WTC11 (cell line): ENCODE data around the gene GTF3C2. TPM values are rescaled to one million over a fixed set of nuclear protein-coding genes. Genes with fewer than 3 reads are reported as not detected.

Experiments
- ATAC-seq: fragments of 200-7000 bp; cut with Tn5 transposase; 2 replicates; pipeline ENCODE4 v1.10.0; 2021; ENCODE audit warnings: mild to moderate bottlenecking, moderate library complexity
- CTCF ChIA-PET: fragments of 300-600 bp; sonication (Branson Sonifier 250); formaldehyde crosslinking; loops from one replicate; lab custom pipeline; 2021; ENCODE audit warnings: antibody characterized with exemption; lab: Charles Lee
- POLR2A ChIA-PET: fragments of 350-600 bp; sonication (Branson Sonifier 250); formaldehyde crosslinking; loops from one replicate; lab custom pipeline; 2021; ENCODE audit warnings: antibody characterized with exemption; lab: Charles Lee
- DNase-seq: peaks from one replicate; pipeline ENCODE4 v3.0.0; 2021; ENCODE audit warnings: low spot score
- H3K27ac Mint-ChIP-seq: 2 replicates; pipeline ENCODE4 v1.8.0; 2021; ENCODE audit warnings: mixed read lengths
- H3K27me3 Mint-ChIP-seq: 2 replicates; pipeline ENCODE4 v1.8.0; 2021; ENCODE audit warnings: low read depth, mild to moderate bottlenecking, moderate library complexity, mixed read lengths
- H3K36me3 Mint-ChIP-seq: 2 replicates; pipeline ENCODE4 v1.8.0; 2021; ENCODE audit warnings: mixed read lengths
- H3K4me1 Mint-ChIP-seq: 2 replicates; pipeline ENCODE4 v1.8.0; 2022; ENCODE audit warnings: mixed read lengths
- H3K4me3 Mint-ChIP-seq: 2 replicates; pipeline ENCODE4 v1.8.0; 2021; ENCODE audit warnings: mild to moderate bottlenecking, moderate library complexity, mixed read lengths
- H3K9me3 Mint-ChIP-seq: 2 replicates; pipeline ENCODE4 v1.8.0; 2021; ENCODE audit warnings: mixed read lengths
- ATF1 ChIP-seq: sonication (generic); formaldehyde crosslinking; IDR thresholded peaks from 2 replicates; pipeline ENCODE4 v1.8.1; 2023; ENCODE audit warnings: mild to moderate bottlenecking, moderate library complexity, missing genetic modification reagents
- ATF3 ChIP-seq: sonication (generic); formaldehyde crosslinking; conservative IDR thresholded peaks from 2 replicates; pipeline ENCODE4 v1.8.1; 2022; ENCODE audit warnings: mild to moderate bottlenecking, missing genetic modification reagents
- CDX4 ChIP-seq: fragments of 250-450 bp; sonication (Bioruptor Pico); IDR thresholded peaks from 2 replicates; pipeline ENCODE4 v1.9.0; 2021; ENCODE audit warnings: moderate library complexity, mild to moderate bottlenecking, inconsistent platforms, borderline replicate concordance
- CREB1 ChIP-seq: sonication (generic); formaldehyde crosslinking; IDR thresholded peaks from 2 replicates; pipeline ENCODE4 v1.8.0; 2023; ENCODE audit warnings: mild to moderate bottlenecking, missing genetic modification reagents
- E2F1 ChIP-seq: sonication (generic); formaldehyde crosslinking; IDR thresholded peaks from 2 replicates; pipeline ENCODE4 v1.8.0; 2022; ENCODE audit warnings: mild to moderate bottlenecking, missing genetic modification reagents
- E2F5 ChIP-seq: sonication (generic); formaldehyde crosslinking; IDR thresholded peaks from 2 replicates; pipeline ENCODE4 v1.8.1; 2022; ENCODE audit warnings: mild to moderate bottlenecking, moderate library complexity, missing genetic modification reagents
- EMX1 ChIP-seq: fragments of 250-450 bp; sonication (Bioruptor Pico); IDR thresholded peaks from 2 replicates; pipeline ENCODE4 v1.8.0; 2021; ENCODE audit warnings: mild to moderate bottlenecking
- FOXJ3 ChIP-seq: sonication (generic); formaldehyde crosslinking; IDR thresholded peaks from 2 replicates; pipeline ENCODE4 v1.9.0; 2021; ENCODE audit warnings: missing genetic modification reagents, mild to moderate bottlenecking, borderline replicate concordance
- FOXP4 ChIP-seq: sonication (generic); formaldehyde crosslinking; IDR thresholded peaks from 2 replicates; pipeline ENCODE4 v1.8.0; 2022; ENCODE audit warnings: mild to moderate bottlenecking, missing genetic modification reagents
- GRHL2 ChIP-seq: fragments of 250-450 bp; sonication (Bioruptor Pico); IDR thresholded peaks from 2 replicates; pipeline ENCODE4 v1.8.0; 2022; ENCODE audit warnings: mild to moderate bottlenecking, moderate library complexity; ENCODE audit not compliant: insufficient replicate concordance, severe bottlenecking
- MAX ChIP-seq: sonication (generic); formaldehyde crosslinking; IDR thresholded peaks from 2 replicates; pipeline ENCODE4 v1.8.0; 2022; ENCODE audit warnings: mild to moderate bottlenecking, missing genetic modification reagents
- MXD4 ChIP-seq: fragments of 250-450 bp; sonication (Bioruptor Pico); IDR thresholded peaks from 2 replicates; pipeline ENCODE4 v1.8.0; 2021; ENCODE audit warnings: mild to moderate bottlenecking, moderate library complexity, borderline replicate concordance
- NFYB ChIP-seq: sonication (generic); formaldehyde crosslinking; conservative IDR thresholded peaks from 2 replicates; pipeline ENCODE4 v1.8.0; 2022; ENCODE audit warnings: low read depth, missing genetic modification reagents
- NR1H2 ChIP-seq: sonication (generic); formaldehyde crosslinking; IDR thresholded peaks from 2 replicates; pipeline ENCODE4 v1.9.0; 2021; ENCODE audit warnings: mild to moderate bottlenecking, moderate library complexity, missing genetic modification reagents
- OVOL2 ChIP-seq: fragments of 250-450 bp; sonication (Bioruptor Pico); IDR thresholded peaks from 2 replicates; pipeline ENCODE4 v1.9.0; 2021; ENCODE audit warnings: mild to moderate bottlenecking, borderline replicate concordance
- PRRX2 ChIP-seq: fragments of 250-450 bp; sonication (Bioruptor Pico); IDR thresholded peaks from 2 replicates; pipeline ENCODE4 v1.8.0; 2021; ENCODE audit warnings: mild to moderate bottlenecking
- RELA ChIP-seq: sonication (generic); formaldehyde crosslinking; IDR thresholded peaks from 2 replicates; pipeline ENCODE4 v1.8.1; 2022; ENCODE audit warnings: missing genetic modification reagents, mild to moderate bottlenecking, borderline replicate concordance
- SOX15 ChIP-seq: fragments of 250-450 bp; sonication (Bioruptor Pico); IDR thresholded peaks from 2 replicates; pipeline ENCODE4 v1.9.0; 2021; ENCODE audit warnings: mild to moderate bottlenecking
- TCF7 ChIP-seq: sonication (generic); formaldehyde crosslinking; IDR thresholded peaks from 2 replicates; pipeline ENCODE4 v1.8.0; 2022; ENCODE audit warnings: mild to moderate bottlenecking, low read depth, missing genetic modification reagents, moderate library complexity
- TP53 ChIP-seq: sonication (generic); formaldehyde crosslinking; IDR thresholded peaks from 2 replicates; pipeline ENCODE4 v1.8.1; 2023; ENCODE audit warnings: mild to moderate bottlenecking, missing genetic modification reagents
- USF1 ChIP-seq: sonication (generic); formaldehyde crosslinking; IDR thresholded peaks from 2 replicates; pipeline ENCODE4 v1.8.0; 2022; ENCODE audit warnings: mild to moderate bottlenecking, missing genetic modification reagents
- ZBTB43 ChIP-seq: sonication (generic); formaldehyde crosslinking; IDR thresholded peaks from 2 replicates; pipeline ENCODE4 v1.8.1; 2023; ENCODE audit warnings: mild to moderate bottlenecking, missing genetic modification reagents
- ZNF317 ChIP-seq: sonication (generic); formaldehyde crosslinking; IDR thresholded peaks from 2 replicates; pipeline ENCODE4 v1.8.1; 2023; ENCODE audit warnings: low read depth, mild to moderate bottlenecking, moderate library complexity, missing genetic modification reagents, borderline replicate concordance
- ZNF425 ChIP-seq: fragments of 250-450 bp; sonication (Bioruptor Pico); conservative IDR thresholded peaks from 2 replicates; pipeline ENCODE4 v1.9.0; 2021; ENCODE audit warnings: mild to moderate bottlenecking
- ZNF671 ChIP-seq: fragments of 250-450 bp; sonication (Bioruptor Pico); IDR thresholded peaks from 2 replicates; pipeline ENCODE4 v1.8.0; 2021; ENCODE audit warnings: mild to moderate bottlenecking
- total RNA-seq: library from RNA; stranded (reverse); gene quantifications from 3 replicates; pipeline ENCODE4 v1.2.3, GENCODE V29; 2021

Gene GTF3C2
- total RNA-seq, 1 experiment from 2014 or later: 123 TPM

- no peak for TF ChIP-seq ZNF317 (CRISPR knock-in tag)
- TF ChIP-seq ZBTB43: no peak
- TF ChIP-seq FOXP4 (CRISPR knock-in tag): no peak
- no peak for TF ChIP-seq RELA (CRISPR knock-in tag)
- no peak for TF ChIP-seq PRRX2 (CRISPR knock-in tag)
These were observed 66.0 kb downstream of the GTF3C2 start (continued) for GRCh38 chr2:27290549-27290948.

GRCh38 chr2:27288610-27289009, 68.0 kb downstream of the GTF3C2 start:
- ChIA-PET CTCF (interaction anchor here (1.0 to 1.5 kb wide), 3 partner anchors 9 to 38 kb away, joined by 5 to 9 read pairs (median 7); no protein-coding TSS in a partner anchor), POLR2A (no interaction called here)
- TF ChIP-seq SOX15 (CRISPR knock-in tag) (no peak), NR1H2 (CRISPR knock-in tag) (no peak), EMX1 (CRISPR knock-in tag) (no peak), NFYB (CRISPR knock-in tag) (no peak), ATF1 (CRISPR knock-in tag) (no peak), E2F5 (CRISPR knock-in tag) (no peak), MAX (CRISPR knock-in tag) (no peak)
- DNase-seq (no peak), ATAC-seq (no peak)
- no peaks in the 10 kb centered on the region for H3K9me3 Mint-ChIP-seq
- no peaks in the 10 kb centered on the region for H3K27me3 Mint-ChIP-seq
- H3K27ac Mint-ChIP-seq: no peak overlapping the region
- no peaks in the 10 kb centered on the region for H3K36me3 Mint-ChIP-seq
- H3K4me1 Mint-ChIP-seq: peaks cover 38% of the 10 kb centered on the region
- H3K4me3 Mint-ChIP-seq: no peak overlapping the region

- Mint-ChIP-seq H3K27ac (no peak overlapping the region), H3K9me3 (no peaks in the 10 kb centered on the region), H3K27me3 (no peaks in the 10 kb centered on the region; the same call in 1 of the 2 replicates), H3K4me1 (peaks cover 50% of the 10 kb centered on the region), H3K4me3 (no peak overlapping the region), H3K36me3 (no peaks in the 10 kb centered on the region)
- CTCF ChIA-PET: interaction anchor here (1.2 to 7.6 kb wide), 2 partner anchors 16 to 343 kb away, joined by 3 to 129 read pairs; no protein-coding TSS in a partner anchor
- ATAC-seq: no peak
- POLR2A ChIA-PET: no interaction called here
- no peak for DNase-seq
- TF ChIP-seq MXD4 (CRISPR knock-in tag): no peak
- TF ChIP-seq CREB1 (CRISPR knock-in tag): no peak
- no peak for TF ChIP-seq TP53 (CRISPR knock-in tag)
- TF ChIP-seq ATF1 (CRISPR knock-in tag): no peak
- TF ChIP-seq ZNF425 (CRISPR knock-in tag): no peak
- TF ChIP-seq ZNF671: no peak
- TF ChIP-seq TCF7 (CRISPR knock-in tag): no peak
- TF ChIP-seq OVOL2 (CRISPR knock-in tag): no peak
- no peak for TF ChIP-seq USF1 (CRISPR knock-in tag)
- TF ChIP-seq ATF3 (CRISPR knock-in tag): no peak
- TF ChIP-seq E2F1 (CRISPR knock-in tag): no peak
- TF ChIP-seq ZNF317 (CRISPR knock-in tag): no peak
- TF ChIP-seq FOXJ3: no peak
- no peak for TF ChIP-seq CDX4 (CRISPR knock-in tag)
- TF ChIP-seq GRHL2: no peak
These were observed 71.1 kb downstream of the GTF3C2 start for GRCh38 chr2:27285481-27285880.
